Esophagus muscularis mucosa (tissue), 4 donors: ENCODE data around the gene GSTA4.

Experiments used
- EP300 ChIP-seq: sonication (generic); formaldehyde crosslinking; IDR thresholded peaks from one replicate; pipeline ENCODE4 v1.6.1; 2017; ENCODE audit warnings: antibody characterized with exemption
- POLR2A ChIP-seq: fragments of 450-650 bp; IDR thresholded peaks from one replicate; pipeline ENCODE4 v1.6.1; 2017; ENCODE audit warnings: antibody characterized with exemption, moderate library complexity, mild to moderate bottlenecking, low read depth
- POLR2AphosphoS5 ChIP-seq, 2 donors: sonication (generic); formaldehyde crosslinking; IDR thresholded peaks; one replicate each; pipeline ENCODE4 v1.6.1; 2017; ENCODE audit warnings: antibody characterized with exemption in 2 of 2
- TF ChIP-seq, protein P1 (sequence below), 3 experiments: fragments of 200-600 bp in 2 of 3; fragments of 450-650 bp in 1 of 3; sonication (generic) in 2 of 3; IDR thresholded peaks; one replicate each; pipeline ENCODE4 v1.5.1; 2017 to 2019; ENCODE audit warnings: antibody characterized with exemption in 3 of 3, mild to moderate bottlenecking in 2 of 3, moderate library complexity in 1 of 3

DNA sequence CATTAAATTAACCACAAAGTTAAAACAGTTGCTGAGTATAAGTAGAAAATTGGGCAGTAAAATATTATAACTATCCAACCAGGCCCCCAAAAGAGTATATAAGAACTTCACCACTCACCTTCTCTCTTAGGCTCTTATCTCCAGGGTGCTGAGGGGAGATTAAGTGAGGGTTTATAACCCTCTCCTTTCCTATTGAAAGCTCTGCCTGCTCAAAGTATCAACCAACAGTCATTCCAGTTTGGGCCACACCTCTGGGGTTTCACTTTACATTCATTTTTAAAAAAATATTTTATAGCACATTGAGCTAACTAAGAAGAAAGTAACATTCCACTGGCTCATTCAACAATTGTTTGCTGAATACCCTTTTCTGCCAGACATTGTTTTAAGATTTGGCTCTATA, 22.1 kb downstream of the GSTA4 start:
- TF ChIP-seq, protein P1, sequence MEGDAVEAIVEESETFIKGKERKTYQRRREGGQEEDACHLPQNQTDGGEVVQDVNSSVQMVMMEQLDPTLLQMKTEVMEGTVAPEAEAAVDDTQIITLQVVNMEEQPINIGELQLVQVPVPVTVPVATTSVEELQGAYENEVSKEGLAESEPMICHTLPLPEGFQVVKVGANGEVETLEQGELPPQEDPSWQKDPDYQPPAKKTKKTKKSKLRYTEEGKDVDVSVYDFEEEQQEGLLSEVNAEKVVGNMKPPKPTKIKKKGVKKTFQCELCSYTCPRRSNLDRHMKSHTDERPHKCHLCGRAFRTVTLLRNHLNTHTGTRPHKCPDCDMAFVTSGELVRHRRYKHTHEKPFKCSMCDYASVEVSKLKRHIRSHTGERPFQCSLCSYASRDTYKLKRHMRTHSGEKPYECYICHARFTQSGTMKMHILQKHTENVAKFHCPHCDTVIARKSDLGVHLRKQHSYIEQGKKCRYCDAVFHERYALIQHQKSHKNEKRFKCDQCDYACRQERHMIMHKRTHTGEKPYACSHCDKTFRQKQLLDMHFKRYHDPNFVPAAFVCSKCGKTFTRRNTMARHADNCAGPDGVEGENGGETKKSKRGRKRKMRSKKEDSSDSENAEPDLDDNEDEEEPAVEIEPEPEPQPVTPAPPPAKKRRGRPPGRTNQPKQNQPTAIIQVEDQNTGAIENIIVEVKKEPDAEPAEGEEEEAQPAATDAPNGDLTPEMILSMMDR (IDR thresholded peaks at IDR 0.05) = no peak
- TF ChIP-seq POLR2AphosphoS5 (IDR thresholded peaks at IDR 0.05) (no peak), POLR2A (no peak), EP300 (no peak)
